Neuron (in vitro differentiated cells): ENCODE data around the gene ABCG1.

Source experiments
- H2AFZ ChIP-seq: one replicate; pipeline ENCODE4 v1.6.1; 2013; ENCODE audit warnings: low read depth, mild to moderate bottlenecking, inconsistent platforms, low read length, moderate library complexity
- H3K27me3 ChIP-seq: one replicate; pipeline ENCODE4 v1.6.1; 2013; ENCODE audit warnings: low read length; ENCODE audit not compliant: insufficient read depth
- H3K36me3 ChIP-seq: one replicate; pipeline ENCODE4 v1.6.1; 2013; ENCODE audit warnings: low read length; ENCODE audit not compliant: insufficient read depth
- H3K4me1 ChIP-seq: one replicate; pipeline ENCODE4 v1.6.1; 2013; ENCODE audit warnings: low read length; ENCODE audit not compliant: insufficient read depth
- H3K4me3 ChIP-seq: 2 replicates; pipeline ENCODE4 v1.5.1; 2013; ENCODE audit warnings: mild to moderate bottlenecking, low read length, moderate library complexity
- H3K9me3 ChIP-seq: one replicate; pipeline ENCODE4 v1.6.1; 2013; ENCODE audit warnings: low read length

ABCG1 gene

DNA sequence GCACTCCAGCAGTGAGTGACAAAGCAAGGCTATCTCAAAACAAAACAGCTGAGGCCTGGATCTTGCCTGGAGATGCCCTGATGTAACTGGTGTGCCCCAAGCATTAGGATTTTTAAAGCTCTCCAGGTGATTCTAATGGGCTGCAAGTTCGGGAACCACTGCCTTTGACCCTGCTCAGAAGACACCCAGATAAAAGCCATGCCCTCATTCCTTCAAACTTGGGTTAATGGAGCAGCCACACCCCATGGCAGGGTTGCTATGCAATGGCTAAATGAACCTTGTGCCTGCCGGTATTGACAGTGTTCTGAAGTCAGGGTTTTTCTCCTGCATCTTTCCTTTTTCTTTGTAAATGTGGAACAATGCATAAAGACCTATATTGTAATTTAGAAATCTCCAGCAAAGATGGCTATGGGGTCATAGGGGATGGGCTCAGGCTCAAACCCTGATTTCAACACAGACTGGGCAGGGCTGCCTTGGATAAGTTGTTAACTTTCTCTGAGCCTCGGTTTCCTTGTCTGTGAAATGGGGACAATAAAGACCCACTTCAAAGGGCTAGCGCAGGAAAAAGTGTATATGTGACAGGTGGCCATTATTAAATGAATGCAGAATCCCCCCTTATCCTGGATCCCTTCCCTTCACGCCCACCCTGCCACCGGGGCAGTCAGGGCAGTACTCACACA is 95.8 kb downstream of the ABCG1 start:
- no peak overlapping the region for H2AFZ ChIP-seq

GRCh38 chr21:42315296-42315891 is 96.5 kb downstream of the ABCG1 start, which contains the start of gene TFF3:
Gene TFF3 (minus strand): TSS chr21:42315409. CDS start chr21:42315374, 35 bp downstream.
- H3K36me3 ChIP-seq, result no peaks in the 10 kb centered on the region
- peaks cover 32% of the 10 kb centered on the region for H3K27me3 ChIP-seq
- no peak within 1 kb of the TSS for H3K4me3 ChIP-seq
- no peaks in the 10 kb centered on the region for H3K4me1 ChIP-seq
- no peak within 1 kb of the TSS for H2AFZ ChIP-seq
- H3K9me3 ChIP-seq, result no peaks in the 10 kb centered on the region

More for the DNA sequence above, 95.8 kb downstream of the ABCG1 start:
- Histone ChIP-seq H3K27me3 (peaks cover 32% of the 10 kb centered on the region), H3K36me3 (no peaks in the 10 kb centered on the region), H3K4me1 (no peaks in the 10 kb centered on the region), H3K4me3 (no peak overlapping the region), H3K9me3 (no peaks in the 10 kb centered on the region)

DNA sequence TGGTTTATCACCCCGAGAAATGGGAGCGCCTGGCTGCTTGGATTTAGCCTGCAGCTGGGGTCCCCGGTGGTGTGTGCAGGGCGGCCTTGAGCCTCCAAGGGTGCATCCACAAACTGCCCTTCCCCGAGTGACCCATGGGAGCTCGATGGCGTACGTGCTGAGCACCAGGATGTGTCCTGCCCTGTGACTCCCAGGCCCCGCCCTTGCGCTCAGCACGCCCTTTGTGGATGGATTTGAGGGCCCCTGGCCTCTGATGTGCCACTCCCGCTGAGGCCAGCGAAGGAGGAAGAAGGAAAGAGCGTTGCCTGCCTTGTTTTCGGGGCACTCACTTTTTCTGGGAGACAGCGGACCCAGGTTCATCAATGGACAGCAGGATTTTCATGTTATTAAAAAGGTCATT is 98.0 kb downstream of the ABCG1 start:
- Histone ChIP-seq H2AFZ (no peak overlapping the region), H3K4me1 (no peaks in the 10 kb centered on the region), H3K4me3 (no peak overlapping the region)

DNA sequence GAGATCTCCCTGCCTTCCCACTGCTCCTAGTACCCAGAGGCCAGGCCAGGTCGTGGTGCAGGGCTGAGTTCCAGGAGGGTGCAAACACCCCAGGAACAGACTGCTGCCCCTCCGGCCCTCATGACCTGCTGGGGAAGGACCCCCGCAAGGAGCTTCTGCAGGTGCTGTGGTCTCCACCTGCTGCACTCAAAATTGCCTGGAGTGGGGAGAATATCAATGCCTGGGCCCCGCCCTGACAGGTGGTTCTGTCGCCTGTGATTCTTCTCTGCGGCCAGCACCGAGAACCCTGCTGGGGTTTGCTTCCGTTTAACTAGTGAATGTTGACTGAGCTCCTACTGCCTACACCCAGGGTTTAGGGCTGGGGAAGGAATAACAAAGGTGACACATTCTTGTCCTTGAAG is 98.4 kb downstream of the ABCG1 start:
- Histone ChIP-seq H2AFZ (no peak overlapping the region), H3K36me3 (no peaks in the 10 kb centered on the region), H3K27me3 (peaks cover 19% of the 10 kb centered on the region), H3K4me3 (no peak overlapping the region), H3K9me3 (no peaks in the 10 kb centered on the region), H3K4me1 (no peaks in the 10 kb centered on the region)

More for the DNA sequence above, 98.0 kb downstream of the ABCG1 start:
- Histone ChIP-seq H3K27me3 (peaks cover 24% of the 10 kb centered on the region), H3K9me3 (no peaks in the 10 kb centered on the region), H3K36me3 (no peaks in the 10 kb centered on the region)

DNA sequence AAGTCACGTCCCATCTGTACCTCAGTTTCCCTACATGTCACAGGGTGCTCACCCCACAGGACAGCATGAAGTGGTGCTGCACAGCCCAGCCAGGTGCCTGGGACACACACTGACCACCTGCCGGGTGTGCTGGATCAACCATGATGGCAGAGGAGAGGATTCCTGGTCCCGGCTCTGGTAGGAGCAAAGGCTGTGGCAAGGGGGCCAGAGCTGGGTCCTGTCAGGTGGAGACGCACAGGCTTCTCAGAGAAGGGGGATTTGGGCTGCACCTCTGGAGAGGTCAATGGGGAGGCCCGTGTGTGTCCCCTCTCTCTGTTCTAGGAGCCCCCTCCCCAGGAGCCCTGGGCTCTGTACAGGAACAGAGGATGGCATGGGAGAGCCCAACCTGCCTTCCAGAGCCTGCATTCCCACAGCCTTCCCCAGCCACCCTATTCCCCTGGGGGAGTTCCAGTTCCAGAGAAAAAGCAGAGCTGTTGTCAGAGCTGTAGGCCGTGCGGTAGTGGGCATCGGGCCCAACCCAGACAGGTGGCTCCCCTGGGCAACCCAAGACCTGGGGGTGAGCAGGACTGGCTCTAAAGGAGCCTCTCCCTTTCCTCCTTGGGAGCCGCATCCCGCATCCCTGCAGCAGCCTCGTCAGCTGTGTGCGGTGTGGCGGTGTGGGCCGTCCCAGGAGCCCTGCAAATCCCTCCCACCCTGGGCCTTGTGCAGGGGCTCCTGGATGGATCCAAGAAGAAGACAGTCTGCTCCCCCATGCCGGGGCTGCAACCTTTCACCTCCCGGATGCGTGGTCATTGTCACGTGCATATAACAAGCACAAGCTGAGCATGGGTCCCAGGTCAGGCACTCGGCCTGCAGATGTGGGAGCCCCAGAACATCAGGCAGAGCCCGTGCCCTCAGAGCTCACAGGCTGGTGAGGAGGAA is 99.1 kb downstream of the ABCG1 start:
- Histone ChIP-seq H3K9me3 (no peaks in the 10 kb centered on the region), H3K4me3 (no peak overlapping the region), H3K36me3 (no peaks in the 10 kb centered on the region), H3K27me3 (peaks cover 12% of the 10 kb centered on the region), H3K4me1 (no peaks in the 10 kb centered on the region), H2AFZ (no peak overlapping the region)

- H3K9me3 ChIP-seq, result no peaks in the 10 kb centered on the region
- H2AFZ ChIP-seq, result no peak overlapping the region
- no peak overlapping the region for H3K4me3 ChIP-seq
- no peaks in the 10 kb centered on the region for H3K27me3 ChIP-seq
- no peaks in the 10 kb centered on the region for H3K36me3 ChIP-seq
- no peaks in the 10 kb centered on the region for H3K4me1 ChIP-seq
These were observed 100.4 kb downstream of the ABCG1 start for GRCh38 chr21:42319376-42319775.

GRCh38 chr21:42319851-42320572 is 101.1 kb downstream of the ABCG1 start:
- Histone ChIP-seq H3K4me3 (no peak overlapping the region), H3K27me3 (no peaks in the 10 kb centered on the region), H3K4me1 (no peaks in the 10 kb centered on the region), H2AFZ (no peak overlapping the region), H3K36me3 (no peaks in the 10 kb centered on the region), H3K9me3 (no peaks in the 10 kb centered on the region)

DNA sequence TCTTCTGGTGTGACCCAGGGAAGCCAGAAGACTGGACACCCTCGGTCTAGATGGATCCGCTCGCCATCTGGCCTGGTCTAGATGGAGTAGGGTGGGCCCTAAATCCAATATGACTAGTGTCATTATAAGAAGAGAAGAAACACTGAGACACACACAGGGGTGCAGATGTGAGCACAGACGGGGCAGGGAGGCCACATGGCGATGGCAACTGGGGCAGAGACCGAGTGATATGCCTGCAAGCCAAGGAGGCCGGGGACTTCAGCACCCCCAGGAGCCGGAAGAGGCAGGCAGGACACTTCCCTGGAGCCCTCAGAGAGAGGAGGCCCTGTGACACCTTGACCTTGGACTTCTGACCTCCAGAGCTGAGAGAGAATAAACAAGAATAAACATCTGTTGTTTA is 101.9 kb downstream of the ABCG1 start:
- Histone ChIP-seq H3K4me3 (no peak overlapping the region), H3K9me3 (no peaks in the 10 kb centered on the region), H3K36me3 (no peaks in the 10 kb centered on the region), H2AFZ (no peak overlapping the region), H3K27me3 (no peaks in the 10 kb centered on the region), H3K4me1 (no peaks in the 10 kb centered on the region)

DNA sequence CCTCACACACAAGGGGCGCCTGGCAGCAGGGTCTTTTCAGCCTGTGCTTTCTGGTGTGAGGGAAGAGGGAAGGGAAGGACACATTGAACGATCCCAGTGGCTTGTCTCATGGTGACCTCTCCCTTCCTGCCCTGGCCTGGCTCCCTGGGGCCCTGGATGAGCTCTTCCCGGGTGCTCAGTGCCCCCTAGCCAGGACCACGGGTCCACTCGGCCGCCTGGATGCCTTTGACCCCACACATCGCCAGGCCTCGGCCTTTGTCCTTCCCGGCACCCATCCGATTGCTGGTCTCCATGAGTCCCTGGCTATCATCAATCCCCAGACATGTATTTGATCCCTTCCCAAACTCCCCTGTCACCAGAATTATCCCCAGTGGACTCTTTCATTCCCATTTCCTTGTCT is 102.3 kb downstream of the ABCG1 start:
- no peak overlapping the region for H3K4me3 ChIP-seq

DNA sequence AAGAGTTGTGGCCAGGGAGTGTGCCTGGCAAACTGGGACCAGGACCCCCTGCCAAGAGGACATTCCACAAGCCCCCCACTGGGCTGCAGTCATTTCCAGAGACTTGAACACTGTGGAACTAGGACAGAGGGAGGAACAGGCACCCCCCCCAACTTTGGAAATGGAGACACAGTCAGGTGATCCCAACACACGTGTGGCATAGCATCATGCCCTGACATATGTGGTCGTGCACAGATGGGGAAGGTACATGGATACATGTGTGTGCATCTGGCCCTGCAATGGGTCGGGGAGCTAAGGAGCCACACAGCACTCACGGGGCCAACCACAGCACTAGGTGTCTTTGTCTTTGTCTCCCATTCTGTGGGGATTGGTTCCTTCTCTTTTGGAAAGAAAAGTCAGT is 102.9 kb downstream of the ABCG1 start:
- Histone ChIP-seq H3K9me3 (no peaks in the 10 kb centered on the region), H3K4me1 (no peaks in the 10 kb centered on the region), H3K36me3 (no peaks in the 10 kb centered on the region), H3K27me3 (no peaks in the 10 kb centered on the region), H2AFZ (no peak overlapping the region), H3K4me3 (no peak overlapping the region)

More for the DNA sequence above, 102.3 kb downstream of the ABCG1 start:
- Histone ChIP-seq H3K36me3 (no peaks in the 10 kb centered on the region), H3K9me3 (no peaks in the 10 kb centered on the region), H3K4me1 (no peaks in the 10 kb centered on the region), H3K27me3 (no peaks in the 10 kb centered on the region), H2AFZ (no peak overlapping the region)

DNA sequence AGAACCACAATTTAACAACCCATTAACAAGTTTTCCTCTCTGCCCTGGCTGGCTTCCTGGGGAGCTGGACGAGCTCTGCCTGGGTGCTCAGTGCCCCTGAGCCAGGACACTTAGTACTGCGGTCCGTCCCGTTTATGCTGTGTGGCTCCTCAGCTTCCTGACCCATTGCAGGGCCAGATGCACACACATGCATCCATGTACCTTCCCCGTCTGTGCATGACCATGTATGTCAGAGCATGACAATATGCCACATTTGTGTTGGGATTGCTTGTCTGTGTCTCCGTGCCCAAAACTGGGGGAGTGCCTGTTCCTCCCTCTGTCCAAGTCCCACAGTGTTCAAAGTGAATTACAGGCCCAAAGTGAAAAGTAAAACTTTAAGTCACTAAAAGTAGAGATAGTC is 106.0 kb downstream of the ABCG1 start:
- Histone ChIP-seq H3K4me1 (no peaks in the 10 kb centered on the region), H3K4me3 (no peak overlapping the region), H3K27me3 (no peaks in the 10 kb centered on the region), H3K36me3 (no peaks in the 10 kb centered on the region), H3K9me3 (no peaks in the 10 kb centered on the region), H2AFZ (no peak overlapping the region)

GRCh38 chr21:42330380-42331371 is 111.7 kb downstream of the ABCG1 start:
- H3K36me3 ChIP-seq, result no peaks in the 10 kb centered on the region
- no peak overlapping the region for H3K4me3 ChIP-seq
- no peaks in the 10 kb centered on the region for H3K4me1 ChIP-seq
- H3K9me3 ChIP-seq, result no peaks in the 10 kb centered on the region
- no peak overlapping the region for H2AFZ ChIP-seq
- no peaks in the 10 kb centered on the region for H3K27me3 ChIP-seq
